ENCODE results near the gene SOD2. TPM values are rescaled to one million over a fixed set of nuclear protein-coding genes. Genes with fewer than 3 reads are reported as not detected.

The SOD2 gene
- total RNA-seq, 2 experiments from 2014 or later = 36.4 to 49.2 TPM

GRCh38 chr6:159655409-159655988 lies 37.5 kb downstream of the SOD2 start:
- no TSS peak for BruUV-seq (replicated peaks)
- Histone ChIP-seq H3K36me3 (ENCODE audit: insufficient read depth, low read length) (no peaks in the 10 kb centered on the region), H3K9me3 (ENCODE audit: low read length) (no peaks in the 10 kb centered on the region), H3K4me2 (ENCODE audit: low read length) (no peak overlapping the region), H3K4me3 (ENCODE audit: low read depth, low read length, poor library complexity, severe bottlenecking) (no peak overlapping the region), H2AFZ (ENCODE audit: low read length) (no peak overlapping the region), H4K20me1 (ENCODE audit: insufficient read depth, low read length) (no peaks in the 10 kb centered on the region), H3K9me2 (ENCODE audit: insufficient read depth, low read length) (no peaks in the 10 kb centered on the region), H3K27ac (ENCODE audit: low read depth, low read length, poor library complexity, severe bottlenecking) (no peak overlapping the region), H3K79me2 (ENCODE audit: insufficient read depth, low read depth, low read length) (no peaks in the 10 kb centered on the region), H3K4me1 (ENCODE audit: insufficient read depth, low read length, poor library complexity, severe bottlenecking) (no peaks in the 10 kb centered on the region)
- TF ChIP-seq EZH2phosphoT487 (IDR thresholded peaks at IDR 0.05; ENCODE audit: borderline replicate concordance, low read depth, low read length) = no peak
- no peak for TF ChIP-seq CTCF (conservative IDR thresholded peaks at IDR 0.05; ENCODE audit: low read length)
- intact Hi-C loops (cut with micrococcal nuclease; ENCODE audit: unreplicated experiment) = loop anchor here (2.0 to 10.0 kb wide), 2 partner anchors 401 to 481 kb away; no protein-coding TSS in a partner anchor
- POLR2A ChIA-PET = interaction anchor here (0.8 to 1.9 kb wide), 5 partner anchors 9 to 481 kb away, joined by 3 to 8 read pairs (median 6); no protein-coding TSS in a partner anchor
- DNase-seq (ENCODE audit: low spot score) = no peak
- CTCF ChIA-PET (ENCODE audit: unreplicated experiment) = interaction anchor here (0.5 to 1.2 kb wide), 4 partner anchors 9 to 198 kb away, joined by 3 to 5 read pairs (median 4); no protein-coding TSS in a partner anchor

GRCh38 chr6:159654483-159655098 lies 38.5 kb downstream of the SOD2 start:
- DNase-seq (ENCODE audit: low spot score) = peak; percentile 86
- H3K9me2 ChIP-seq (ENCODE audit: insufficient read depth, low read length) = no peaks in the 10 kb centered on the region
- BruUV-seq (replicated peaks) = no TSS peak
- no peak for TF ChIP-seq EZH2phosphoT487 (IDR thresholded peaks at IDR 0.05; ENCODE audit: borderline replicate concordance, low read depth, low read length)
- peak; percentile 93 for TF ChIP-seq CTCF (conservative IDR thresholded peaks at IDR 0.05; ENCODE audit: low read length)
- H2AFZ ChIP-seq (ENCODE audit: low read length) = no peak overlapping the region
- POLR2A ChIA-PET = interaction anchor here (0.8 to 1.9 kb wide), 5 partner anchors 10 to 480 kb away, joined by 3 to 8 read pairs (median 5); no protein-coding TSS in a partner anchor
- no peak overlapping the region for H3K4me2 ChIP-seq (ENCODE audit: low read length)
- CTCF ChIA-PET (ENCODE audit: unreplicated experiment) = interaction anchor here (0.6 to 0.9 kb wide), 3 partner anchors 21 to 402 kb away, joined by 3 to 4 read pairs (median 3); no protein-coding TSS in a partner anchor
- H3K4me1 ChIP-seq (ENCODE audit: insufficient read depth, low read length, poor library complexity, severe bottlenecking) = no peaks in the 10 kb centered on the region
- no peaks in the 10 kb centered on the region for H3K36me3 ChIP-seq (ENCODE audit: insufficient read depth, low read length)
- no peaks in the 10 kb centered on the region for H3K79me2 ChIP-seq (ENCODE audit: insufficient read depth, low read depth, low read length)
- H4K20me1 ChIP-seq (ENCODE audit: insufficient read depth, low read length) = no peaks in the 10 kb centered on the region
- intact Hi-C loops (cut with micrococcal nuclease; ENCODE audit: unreplicated experiment) = loop anchor here (2.0 to 10.0 kb wide), 3 partner anchors 192 to 480 kb away; no protein-coding TSS in a partner anchor
- H3K27ac ChIP-seq (ENCODE audit: low read depth, low read length, poor library complexity, severe bottlenecking) = no peak overlapping the region
- H3K9me3 ChIP-seq (ENCODE audit: low read length) = no peaks in the 10 kb centered on the region
- no peak overlapping the region for H3K4me3 ChIP-seq (ENCODE audit: low read depth, low read length, poor library complexity, severe bottlenecking)

GRCh38 chr6:159650314-159650713 lies 42.7 kb downstream of the SOD2 start:
- Histone ChIP-seq H3K9me3 (ENCODE audit: low read length) (no peaks in the 10 kb centered on the region), H3K4me1 (ENCODE audit: insufficient read depth, low read length, poor library complexity, severe bottlenecking) (no peaks in the 10 kb centered on the region), H3K4me2 (ENCODE audit: low read length) (no peak overlapping the region), H3K36me3 (ENCODE audit: insufficient read depth, low read length) (no peaks in the 10 kb centered on the region), H3K79me2 (ENCODE audit: insufficient read depth, low read depth, low read length) (no peaks in the 10 kb centered on the region), H3K9me2 (ENCODE audit: insufficient read depth, low read length) (no peaks in the 10 kb centered on the region), H3K4me3 (ENCODE audit: low read depth, low read length, poor library complexity, severe bottlenecking) (no peak overlapping the region), H2AFZ (ENCODE audit: low read length) (no peak overlapping the region), H3K27ac (ENCODE audit: low read depth, low read length, poor library complexity, severe bottlenecking) (no peak overlapping the region), H4K20me1 (ENCODE audit: insufficient read depth, low read length) (no peaks in the 10 kb centered on the region)
- TF ChIP-seq CTCF (conservative IDR thresholded peaks at IDR 0.05; ENCODE audit: low read length) (no peak), EZH2phosphoT487 (IDR thresholded peaks at IDR 0.05; ENCODE audit: borderline replicate concordance, low read depth, low read length) (no peak)
- intact Hi-C loops (cut with micrococcal nuclease; ENCODE audit: unreplicated experiment) = loop anchor here (5.0 to 10.0 kb wide), 2 partner anchors 188 to 396 kb away; no protein-coding TSS in a partner anchor
- POLR2A ChIA-PET = no interaction called here
- no peak for DNase-seq (ENCODE audit: low spot score)
- CTCF ChIA-PET (ENCODE audit: unreplicated experiment) = no interaction called here
- no TSS peak for BruUV-seq (replicated peaks)

Measured in OCI-LY7 (cell line).